Caco-2 (cell line): ENCODE measurements around the gene FN3KRP. TPM values are rescaled to one million over a fixed set of nuclear protein-coding genes. Genes with fewer than 3 reads are reported as not detected.

Experiments used
- BruUV-seq: library from RNA; stranded (reverse); fragments of 400-500 nt; replicated peaks from 2 replicates; lab custom pipeline; 2021; lab: Mats Ljungman, UMichigan
- CTCF ChIA-PET: fragments of 300-600 bp; sonication (Branson Sonifier 250); formaldehyde crosslinking; loops from one replicate; lab custom pipeline; 2022; ENCODE audit warnings: antibody characterized with exemption; lab: Charles Lee
- POLR2A ChIA-PET: fragments of 300-600 bp; sonication (Branson Sonifier 250); formaldehyde crosslinking; loops from one replicate; lab custom pipeline; 2022; ENCODE audit warnings: antibody characterized with exemption; lab: Charles Lee
- DNase-seq, 2 experiments: peaks; one replicate each; pipeline versions ENCODE4 v3.0.0 to v3.0.0-alpha.2; 2020 to 2022
- H3K27me3 ChIP-seq: replicated peaks from 2 replicates; pipeline ENCODE4 v1.6.0; 2011; ENCODE audit warnings: low read length; ENCODE audit not compliant: control insufficient read depth, insufficient read depth
- H3K36me3 ChIP-seq: 2 replicates; pipeline ENCODE4 v1.5.1; 2011; ENCODE audit warnings: low read length; ENCODE audit not compliant: control insufficient read depth, insufficient read depth
- H3K4me1 ChIP-seq: fragments of 250-450 bp; sonication (Bioruptor Pico); 2 replicates; pipeline ENCODE4 v1.5.1; 2020; ENCODE audit warnings: mild to moderate bottlenecking
- H3K4me3 ChIP-seq: 2 replicates; pipeline ENCODE4 v1.5.1; 2011; ENCODE audit warnings: low read depth, mild to moderate bottlenecking, control low read depth, low read length
- H3K9me3 ChIP-seq: fragments of 250-450 bp; sonication (Bioruptor Pico); 2 replicates; pipeline ENCODE4 v1.5.1; 2020; ENCODE audit warnings: mild to moderate bottlenecking, moderate library complexity
- H3K27ac Mint-ChIP-seq: one replicate; pipeline ENCODE4 v1.8.0; 2022; ENCODE audit warnings: mixed read lengths; ENCODE audit not compliant: unreplicated experiment
- H3K27me3 Mint-ChIP-seq: one replicate; pipeline ENCODE4 v1.8.0; 2022; ENCODE audit warnings: mixed read lengths; ENCODE audit not compliant: insufficient read depth, unreplicated experiment
- H3K36me3 Mint-ChIP-seq: one replicate; pipeline ENCODE4 v1.8.0; 2022; ENCODE audit warnings: mild to moderate bottlenecking, mixed read lengths; ENCODE audit not compliant: insufficient read depth, unreplicated experiment
- H3K4me1 Mint-ChIP-seq: one replicate; pipeline ENCODE4 v1.8.0; 2022; ENCODE audit warnings: low read depth, mixed read lengths; ENCODE audit not compliant: unreplicated experiment
- H3K4me3 Mint-ChIP-seq: one replicate; pipeline ENCODE4 v1.8.0; 2022; ENCODE audit warnings: mild to moderate bottlenecking, moderate library complexity, mixed read lengths; ENCODE audit not compliant: unreplicated experiment
- H3K9me3 Mint-ChIP-seq: one replicate; pipeline ENCODE4 v1.8.0; 2022; ENCODE audit warnings: mixed read lengths; ENCODE audit not compliant: unreplicated experiment
- CTCF ChIP-seq, 2 experiments: fragments of 200-600 bp in 1 of 2; IDR thresholded peaks; 1 replicate in 1 of 2; 2 replicates in 1 of 2; pipeline versions ENCODE4 v1.5.1 to v1.8.0; 2011 to 2022; ENCODE audit warnings: antibody characterized with exemption in 1 of 2, control low read depth in 1 of 2, inconsistent platforms in 1 of 2, low read depth in 1 of 2, low read length in 1 of 2, mild to moderate bottlenecking in 1 of 2, moderate library complexity in 1 of 2; ENCODE audit not compliant: insufficient read depth in 1 of 2, severe bottlenecking in 1 of 2, unreplicated experiment in 1 of 2
- intact Hi-C: fragments of 100-400 bp; cut with micrococcal nuclease; formaldehyde crosslinking; loops from one replicate; pipeline ENCODE4 v1.10.0; 2022; ENCODE audit not compliant: unreplicated experiment
- total RNA-seq: library from RNA; stranded (reverse); gene quantifications from 2 replicates; pipeline ENCODE4 v1.2.3, GENCODE V29; 2022

Gene FN3KRP
- total RNA-seq, 1 experiment from 2014 or later: 53.6 TPM

DNA sequence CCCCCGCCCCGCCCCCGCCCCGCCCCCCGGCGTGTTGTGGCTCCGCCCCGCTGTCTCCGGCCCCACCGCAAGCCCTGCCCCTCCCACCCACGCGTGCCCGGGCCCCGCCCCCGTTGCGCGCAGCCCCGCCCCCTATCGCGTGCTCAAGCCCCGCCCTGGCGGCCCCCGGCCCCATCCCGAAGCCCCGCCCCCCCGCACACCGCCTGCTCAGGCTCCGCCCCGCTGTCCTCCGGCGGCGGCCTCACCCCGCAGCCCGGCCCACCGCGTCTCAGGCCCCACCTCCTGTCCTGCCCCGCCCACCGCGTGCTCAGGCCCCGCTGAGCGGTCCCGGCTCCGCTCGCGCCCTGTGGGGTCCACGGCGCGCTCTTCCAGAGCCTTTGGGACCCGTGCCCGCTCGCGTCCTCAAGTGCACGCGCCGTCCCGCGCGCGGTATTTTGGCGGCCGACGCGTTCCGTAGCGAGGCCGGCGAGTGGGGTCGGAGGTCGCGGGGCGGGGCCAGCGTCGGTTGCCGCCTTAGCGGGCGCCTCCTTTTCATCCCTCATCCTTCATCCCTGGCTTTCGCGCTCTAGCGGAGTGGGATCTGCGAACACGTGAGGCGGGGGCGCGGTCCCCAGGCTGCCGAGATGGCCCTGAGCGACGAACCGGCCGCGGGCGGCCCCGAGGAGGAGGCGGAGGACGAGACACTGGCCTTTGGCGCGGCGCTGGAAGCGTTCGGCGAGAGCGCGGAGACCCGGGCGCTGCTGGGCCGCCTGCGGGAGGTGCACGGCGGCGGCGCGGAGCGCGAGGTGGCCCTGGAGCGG lies 35.3 kb downstream of the FN3KRP start, which contains the start of gene TBCD:
TSS of gene TBCD (plus strand) at position 495 of the 800 bp plus-strand sequence. CDS start at position 624, 129 bp downstream.
- no TSS peak for BruUV-seq
- peak within 1 kb of the TSS; percentile 98 for H3K4me3 Mint-ChIP-seq
- no peaks in the 10 kb centered on the region; the same call in 1 of the 2 replicates for H3K36me3 ChIP-seq
- H3K27me3 Mint-ChIP-seq: no peaks in the 10 kb centered on the region
- peak within 1 kb of the TSS; percentile 67 for H3K27ac Mint-ChIP-seq
- TF ChIP-seq CTCF (IDR thresholded peaks at IDR 0.05; ENCODE audit: insufficient read depth in 1 of 2, low read depth in 1 of 2, low read length in 1 of 2, severe bottlenecking in 1 of 2, unreplicated experiment in 1 of 2): no peak
- H3K4me3 ChIP-seq: peak within 1 kb of the TSS; percentile 93
- H3K4me1 ChIP-seq: peaks cover 14% of the 10 kb centered on the region
- H3K27me3 ChIP-seq: no peaks in the 10 kb centered on the region
- peak; percentile 85 to 89 for DNase-seq
- peaks cover 18% of the 10 kb centered on the region for H3K4me1 Mint-ChIP-seq
- peaks cover 39% of the 10 kb centered on the region for H3K36me3 Mint-ChIP-seq
- POLR2A ChIA-PET: interaction anchor here (0.6 kb wide), 1 partner anchor 23 kb away, joined by 3 read pairs; no protein-coding TSS in a partner anchor
- intact Hi-C loops: loop anchor here (2.0 kb wide), 1 partner anchor 17 kb away; the partner anchor contains the start of gene FN3K
- H3K9me3 Mint-ChIP-seq: no peaks in the 10 kb centered on the region
- peaks cover 8% of the 10 kb centered on the region; the same call in 1 of the 2 replicates for H3K9me3 ChIP-seq
- CTCF ChIA-PET: no interaction called here

- peak overlapping the region; percentile 98 for H3K4me3 Mint-ChIP-seq
- POLR2A ChIA-PET: interaction anchor here (0.6 kb wide), 1 partner anchor 24 kb away, joined by 3 read pairs; no protein-coding TSS in a partner anchor
- H3K36me3 Mint-ChIP-seq: peaks cover 40% of the 10 kb centered on the region
- peaks cover 18% of the 10 kb centered on the region for H3K4me1 Mint-ChIP-seq
- intact Hi-C loops: loop anchor here (2.0 kb wide), 1 partner anchor 18 kb away; the partner anchor contains the start of gene FN3K
- CTCF ChIA-PET: interaction anchor here (0.7 to 1.1 kb wide), 2 partner anchors 26 to 84 kb away, joined by 3 read pairs; no protein-coding TSS in a partner anchor
- 0 out of 2 replicates have a peak, but pooled peaks cover 5% of the 10 kb centered on the region for H3K9me3 ChIP-seq
- H3K27ac Mint-ChIP-seq: peak overlapping the region; percentile 67
- no peaks in the 10 kb centered on the region for H3K9me3 Mint-ChIP-seq
- peak in 1 of 2 experiments; percentile 53 for DNase-seq
- H3K27me3 ChIP-seq: no peaks in the 10 kb centered on the region
- H3K4me1 ChIP-seq: peaks cover 14% of the 10 kb centered on the region
- no TSS peak for BruUV-seq
- TF ChIP-seq CTCF (IDR thresholded peaks at IDR 0.05; ENCODE audit: insufficient read depth in 1 of 2, low read depth in 1 of 2, low read length in 1 of 2, severe bottlenecking in 1 of 2, unreplicated experiment in 1 of 2): no peak
- H3K27me3 Mint-ChIP-seq: no peaks in the 10 kb centered on the region
- no peaks in the 10 kb centered on the region; the same call in 1 of the 2 replicates for H3K36me3 ChIP-seq
- H3K4me3 ChIP-seq: peak overlapping the region; percentile 93
Measured at GRCh38 chr17:82752371-82753200, 36.1 kb downstream of the FN3KRP start.

- Histone ChIP-seq H3K27me3 (no peaks in the 10 kb centered on the region), H3K36me3 (no peaks in the 10 kb centered on the region; the same call in 1 of the 2 replicates), H3K4me3 (peak overlapping the region; percentile 93), H3K4me1 (peaks cover 14% of the 10 kb centered on the region), H3K9me3 (0 out of 2 replicates have a peak, but pooled peaks cover 5% of the 10 kb centered on the region)
- Mint-ChIP-seq H3K4me3 (peak overlapping the region; percentile 98), H3K36me3 (peaks cover 44% of the 10 kb centered on the region), H3K9me3 (no peaks in the 10 kb centered on the region), H3K27ac (peak overlapping the region; percentile 67), H3K27me3 (no peaks in the 10 kb centered on the region), H3K4me1 (peaks cover 18% of the 10 kb centered on the region)
- intact Hi-C loops: loop anchor here (2.0 kb wide), 1 partner anchor 18 kb away; the partner anchor contains the start of gene FN3K
- no peak for DNase-seq
- POLR2A ChIA-PET: no interaction called here
- TSS peak; percentile 23 for BruUV-seq
- CTCF ChIA-PET: interaction anchor here (0.7 to 1.1 kb wide), 2 partner anchors 26 to 84 kb away, joined by 3 read pairs; no protein-coding TSS in a partner anchor
- no peak for TF ChIP-seq CTCF (IDR thresholded peaks at IDR 0.05; ENCODE audit: insufficient read depth in 1 of 2, low read depth in 1 of 2, low read length in 1 of 2, severe bottlenecking in 1 of 2, unreplicated experiment in 1 of 2)
Measured at GRCh38 chr17:82753201-82753464, 36.6 kb downstream of the FN3KRP start.
